Mesendoderm (in vitro differentiated cells): ENCODE results near the gene AP1B1.

ENCODE experiments used
- DNase-seq: peaks from one replicate; pipeline ENCODE4 v3.0.0; 2013
- H2AK5ac ChIP-seq: 2 replicates; pipeline ENCODE4 v1.6.1; 2013; ENCODE audit warnings: low read length, inconsistent platforms
- H2BK120ac ChIP-seq: 2 replicates; pipeline ENCODE4 v1.6.1; 2013; ENCODE audit warnings: low read depth, mild to moderate bottlenecking, low read length, moderate library complexity, mixed read lengths
- H2BK15ac ChIP-seq: replicated peaks from 2 replicates; pipeline ENCODE4 v1.6.1; 2013; ENCODE audit warnings: low read depth, mild to moderate bottlenecking, moderate library complexity
- H2BK5ac ChIP-seq: 2 replicates; pipeline ENCODE4 v1.6.1; 2013; ENCODE audit warnings: low read length, inconsistent platforms
- H3K18ac ChIP-seq: 2 replicates; pipeline ENCODE4 v1.6.1; 2013; ENCODE audit warnings: mild to moderate bottlenecking, low read length, mixed read lengths
- H3K23ac ChIP-seq: one replicate; pipeline ENCODE4 v1.6.1; 2013; ENCODE audit warnings: low read length
- H3K27ac ChIP-seq: 2 replicates; pipeline ENCODE4 v1.5.1; 2013; ENCODE audit warnings: low read depth, mild to moderate bottlenecking, inconsistent platforms, low read length, moderate library complexity
- H3K27me3 ChIP-seq: 2 replicates; pipeline ENCODE4 v1.6.1; 2013; ENCODE audit warnings: low read length, control low read depth, mild to moderate bottlenecking, inconsistent platforms; ENCODE audit not compliant: insufficient read depth, poor library complexity
- H3K36me3 ChIP-seq: 2 replicates; pipeline ENCODE4 v1.6.1; 2013; ENCODE audit warnings: low read length, inconsistent platforms; ENCODE audit not compliant: control insufficient read depth, insufficient read depth
- H3K4ac ChIP-seq: one replicate; pipeline ENCODE4 v1.6.1; 2013; ENCODE audit warnings: low read depth, mild to moderate bottlenecking, low read length, moderate library complexity
- H3K4me1 ChIP-seq: 2 replicates; pipeline ENCODE4 v1.6.1; 2013; ENCODE audit warnings: low read depth, low read length, inconsistent platforms; ENCODE audit not compliant: control insufficient read depth
- H3K4me2 ChIP-seq: 2 replicates; pipeline ENCODE4 v1.6.1; 2013; ENCODE audit warnings: low read length
- H3K4me3 ChIP-seq: 2 replicates; pipeline ENCODE4 v1.5.1; 2013; ENCODE audit warnings: mild to moderate bottlenecking, low read length
- H3K56ac ChIP-seq: one replicate; pipeline ENCODE4 v1.6.1; 2013; ENCODE audit warnings: low read length
- H3K79me1 ChIP-seq: 2 replicates; pipeline ENCODE4 v1.6.1; 2013; ENCODE audit warnings: low read length, inconsistent platforms
- H3K79me2 ChIP-seq: 2 replicates; pipeline ENCODE4 v1.6.1; 2013; ENCODE audit warnings: mild to moderate bottlenecking, low read length; ENCODE audit not compliant: control insufficient read depth, insufficient read depth
- H3K9ac ChIP-seq: 2 replicates; pipeline ENCODE4 v1.6.1; 2013; ENCODE audit warnings: low read length, inconsistent platforms
- H4K5ac ChIP-seq: one replicate; pipeline ENCODE4 v1.6.1; 2013; ENCODE audit warnings: low read length
- H4K8ac ChIP-seq: one replicate; pipeline ENCODE4 v1.6.1; 2013; ENCODE audit warnings: low read depth, mild to moderate bottlenecking, control low read depth, low read length, moderate library complexity
- WGBS: extraction: QIAGEN DNeasy Blood & Tissue Kit; methylation state at CpG from one replicate; pipeline ENCODE4 v1.1.7; 2013; ENCODE audit warnings: low lambda C conversion rate, missing lambda C conversion rate; ENCODE audit not compliant: insufficient coverage; ENCODE audit errors: extremely low coverage; 5-methylcytosine and 5-hydroxymethylcytosine counted together

Gene AP1B1

DNA sequence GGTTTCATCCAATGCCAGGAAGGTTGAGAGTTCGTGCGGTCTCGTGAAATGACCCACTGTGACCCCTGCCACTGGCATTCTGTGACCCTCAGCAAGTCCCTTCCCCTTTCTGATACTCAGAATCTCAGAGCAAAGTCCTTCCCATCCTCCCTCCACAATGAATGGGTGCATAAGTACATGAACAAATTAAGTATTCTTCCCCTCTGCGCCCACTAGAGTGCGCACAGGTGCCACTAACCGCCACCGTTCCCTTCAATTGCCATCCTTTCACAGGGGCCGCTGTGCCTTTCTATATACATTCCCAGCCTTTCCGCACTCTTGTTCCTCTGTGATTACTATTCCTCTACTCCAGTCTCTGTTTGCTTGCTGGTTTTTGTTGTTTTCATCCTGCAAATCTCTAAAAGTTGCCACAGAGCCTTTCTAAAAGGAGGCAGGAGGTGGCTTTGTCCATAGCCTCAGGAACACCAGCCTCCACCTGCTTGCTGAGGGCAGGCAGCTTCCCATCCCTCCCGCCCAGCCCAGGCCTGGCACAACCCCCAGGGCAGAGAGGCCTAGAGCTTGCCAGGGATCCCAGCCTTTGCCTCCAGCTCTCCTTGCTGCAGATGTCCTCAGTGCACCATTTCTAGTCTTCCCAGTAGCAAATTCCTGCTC is 6.7 kb upstream of the AP1B1 start:
- no CpG with 5 or more reads among the region's 10 CpGs for WGBS

DNA sequence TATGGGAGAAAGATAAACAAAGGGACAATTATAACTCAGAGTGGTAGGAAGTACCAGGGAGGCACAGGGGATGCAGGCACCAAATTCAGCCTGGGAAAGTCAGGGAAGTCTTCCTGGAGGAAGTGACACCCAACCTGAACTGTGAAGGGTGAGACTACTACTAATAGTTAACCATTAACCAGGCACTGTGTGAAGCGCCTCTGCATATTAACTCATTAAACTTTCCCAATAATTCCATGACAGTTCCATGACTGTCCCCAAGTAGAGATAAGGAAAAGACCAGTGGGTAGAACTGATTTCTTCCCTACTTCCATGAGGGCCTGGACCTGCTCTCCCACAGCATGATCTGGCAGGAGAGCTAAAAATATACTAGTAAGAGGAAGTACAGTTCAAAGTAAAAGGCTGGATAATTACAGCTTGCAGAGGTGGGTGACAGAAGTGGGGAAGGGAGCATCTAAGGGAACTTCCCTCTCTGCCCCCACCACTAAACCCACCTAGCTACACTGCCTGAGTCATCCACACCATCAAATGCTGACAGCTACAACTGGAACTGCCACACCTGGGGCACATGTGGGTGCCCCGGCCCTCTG is 4.7 kb upstream of the AP1B1 start:
- no peak overlapping the region for H3K56ac ChIP-seq
- H3K27ac ChIP-seq, result no peak overlapping the region
- H3K18ac ChIP-seq, result no peak overlapping the region
- no peak overlapping the region for H3K4me3 ChIP-seq
- H4K5ac ChIP-seq, result no peak overlapping the region
- no peak overlapping the region for H2BK15ac ChIP-seq
- no peaks in the 10 kb centered on the region for H3K4me1 ChIP-seq
- no peaks in the 10 kb centered on the region for H3K79me1 ChIP-seq
- no peak overlapping the region for H2AK5ac ChIP-seq
- H3K4ac ChIP-seq, result no peak overlapping the region
- no peaks in the 10 kb centered on the region for H3K79me2 ChIP-seq
- no peak overlapping the region for H3K23ac ChIP-seq
- no peak overlapping the region for H4K8ac ChIP-seq
- DNase-seq, result no peak
- H3K36me3 ChIP-seq, result no peaks in the 10 kb centered on the region
- no CpG with 5 or more reads among the region's 2 CpGs for WGBS
- no peak overlapping the region for H2BK120ac ChIP-seq
- H2BK5ac ChIP-seq, result no peak overlapping the region
- no peak overlapping the region for H3K9ac ChIP-seq
- H3K4me2 ChIP-seq, result no peak overlapping the region
- H3K27me3 ChIP-seq, result no peaks in the 10 kb centered on the region

More for the DNA sequence above, 6.7 kb upstream of the AP1B1 start:
- Histone ChIP-seq H3K9ac (no peak overlapping the region), H3K23ac (no peak overlapping the region), H3K4ac (no peak overlapping the region), H2BK120ac (no peak overlapping the region), H4K5ac (no peak overlapping the region), H3K36me3 (no peaks in the 10 kb centered on the region), H3K79me2 (no peaks in the 10 kb centered on the region), H3K18ac (no peak overlapping the region), H3K4me3 (no peak overlapping the region), H2AK5ac (no peak overlapping the region), H3K56ac (no peak overlapping the region), H3K27me3 (no peaks in the 10 kb centered on the region), H4K8ac (no peak overlapping the region), H2BK5ac (no peak overlapping the region), H3K27ac (no peak overlapping the region), H2BK15ac (no peak overlapping the region), H3K4me2 (no peak overlapping the region), H3K79me1 (no peaks in the 10 kb centered on the region), H3K4me1 (no peaks in the 10 kb centered on the region)
- DNase-seq, result peak; percentile 82

GRCh38 chr22:29391546-29391945 is 3.2 kb upstream of the AP1B1 start:
- no CpG with 5 or more reads among the region's 8 CpGs for WGBS
- Histone ChIP-seq H3K79me2 (peaks cover 5% of the 10 kb centered on the region), H2BK5ac (no peak overlapping the region), H3K27ac (no peak overlapping the region), H3K56ac (no peak overlapping the region), H3K79me1 (peaks cover 2% of the 10 kb centered on the region), H2BK15ac (no peak overlapping the region), H4K5ac (no peak overlapping the region), H3K9ac (no peak overlapping the region), H2BK120ac (no peak overlapping the region), H3K4ac (no peak overlapping the region), H3K4me3 (no peak overlapping the region), H3K23ac (no peak overlapping the region), H2AK5ac (no peak overlapping the region), H3K4me2 (no peak overlapping the region), H3K4me1 (no peaks in the 10 kb centered on the region), H3K27me3 (no peaks in the 10 kb centered on the region), H3K36me3 (no peaks in the 10 kb centered on the region), H4K8ac (no peak overlapping the region), H3K18ac (no peak overlapping the region)
- DNase-seq, result no peak

DNA sequence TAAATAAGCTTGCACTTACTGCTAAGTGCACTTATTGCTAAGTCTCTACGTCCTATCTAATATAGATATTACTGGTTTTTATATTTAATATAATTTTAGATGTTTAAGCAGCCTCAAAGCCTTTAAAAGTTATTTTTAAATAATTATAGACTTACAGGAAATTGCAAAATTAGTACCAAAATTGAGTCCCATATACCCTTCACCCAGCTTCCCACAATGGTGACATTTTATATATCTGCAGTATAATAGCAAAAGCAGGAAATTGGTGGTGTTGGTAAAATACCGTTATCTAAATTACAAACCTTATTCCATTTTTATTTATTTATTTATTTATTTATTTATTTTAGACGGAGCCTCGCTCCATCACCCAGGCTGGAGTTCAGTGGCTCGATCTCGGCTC is 1.9 kb upstream of the AP1B1 start:
- Histone ChIP-seq H3K36me3 (no peaks in the 10 kb centered on the region), H3K4me3 (no peak overlapping the region), H3K23ac (no peak overlapping the region), H3K27ac (no peak overlapping the region), H2BK5ac (no peak overlapping the region), H3K18ac (no peak overlapping the region), H3K27me3 (no peaks in the 10 kb centered on the region), H3K9ac (no peak overlapping the region), H3K79me2 (peaks cover 6% of the 10 kb centered on the region), H3K4me1 (no peaks in the 10 kb centered on the region), H4K8ac (no peak overlapping the region), H3K4ac (no peak overlapping the region), H3K79me1 (peaks cover 5% of the 10 kb centered on the region), H2AK5ac (no peak overlapping the region), H2BK15ac (no peak overlapping the region), H3K56ac (no peak overlapping the region), H2BK120ac (no peak overlapping the region), H4K5ac (no peak overlapping the region), H3K4me2 (no peak overlapping the region)
- DNase-seq, result no peak
- WGBS, result no CpG with 5 or more reads among the region's 6 CpGs

DNA sequence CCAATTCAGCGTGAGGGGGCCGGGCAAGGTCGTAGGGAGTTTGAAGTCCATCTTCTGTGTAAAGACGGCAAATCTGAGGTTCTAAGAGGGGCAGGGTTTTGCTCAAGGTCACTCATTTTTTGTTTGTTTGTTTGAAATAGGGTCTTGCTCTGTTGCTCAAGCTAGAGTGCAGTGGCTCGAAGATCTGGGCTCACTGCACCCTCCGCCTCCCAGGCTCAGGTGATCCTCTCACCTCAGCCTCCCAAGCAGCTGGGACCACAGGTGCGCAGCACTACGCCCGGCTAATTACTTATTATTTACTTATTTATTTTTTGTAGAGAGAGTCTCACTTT is 355 bp upstream of the AP1B1 start:
- peaks cover 10% of the 10 kb centered on the region for H3K79me1 ChIP-seq
- no peaks in the 10 kb centered on the region for H3K27me3 ChIP-seq
- H3K79me2 ChIP-seq, result peaks cover 9% of the 10 kb centered on the region
- H4K8ac ChIP-seq, result no peak overlapping the region
- DNase-seq, result no peak
- H3K9ac ChIP-seq, result peak overlapping the region; percentile 47
- H2BK5ac ChIP-seq, result no peak overlapping the region
- no peaks in the 10 kb centered on the region for H3K36me3 ChIP-seq
- H3K4me2 ChIP-seq, result peak overlapping the region; percentile 59
- no peak overlapping the region for H3K4ac ChIP-seq
- H3K23ac ChIP-seq, result no peak overlapping the region
- H3K4me1 ChIP-seq, result no peaks in the 10 kb centered on the region
- no peak overlapping the region for H4K5ac ChIP-seq
- no peak overlapping the region for H2BK120ac ChIP-seq
- no peak overlapping the region for H2BK15ac ChIP-seq
- no peak overlapping the region for H3K18ac ChIP-seq
- H3K56ac ChIP-seq, result peak overlapping the region; percentile 70
- H3K4me3 ChIP-seq, result no peak overlapping the region
- no peak overlapping the region for H3K27ac ChIP-seq
- no peak overlapping the region for H2AK5ac ChIP-seq
- no CpG with 5 or more reads among the region's 9 CpGs for WGBS

- H2BK15ac ChIP-seq, result no peak overlapping the region
- H2AK5ac ChIP-seq, result no peak overlapping the region
- H4K5ac ChIP-seq, result no peak overlapping the region
- H3K4me1 ChIP-seq, result no peaks in the 10 kb centered on the region
- no peak overlapping the region for H3K18ac ChIP-seq
- DNase-seq, result no peak
- peaks cover 14% of the 10 kb centered on the region for H3K79me1 ChIP-seq
- no peak overlapping the region for H3K23ac ChIP-seq
- no peaks in the 10 kb centered on the region for H3K36me3 ChIP-seq
- no peak overlapping the region for H2BK120ac ChIP-seq
- H3K4ac ChIP-seq, result no peak overlapping the region
- no CpG with 5 or more reads among the region's 8 CpGs for WGBS
- H3K27me3 ChIP-seq, result no peaks in the 10 kb centered on the region
- no peak overlapping the region for H3K4me2 ChIP-seq
- H2BK5ac ChIP-seq, result no peak overlapping the region
- H3K56ac ChIP-seq, result no peak overlapping the region
- peaks cover 9% of the 10 kb centered on the region for H3K79me2 ChIP-seq
- no peak overlapping the region for H3K9ac ChIP-seq
- no peak overlapping the region for H3K27ac ChIP-seq
- H4K8ac ChIP-seq, result no peak overlapping the region
- H3K4me3 ChIP-seq, result no peak overlapping the region
These were observed 1.7 kb downstream of the AP1B1 start for GRCh38 chr22:29386708-29387107.
